Liver (tissue), 9 donors: Measurements from ENCODE around the gene EPS8L1. TPM values are rescaled to one million over a fixed set of nuclear protein-coding genes. Genes with fewer than 3 reads are reported as not detected.

Source experiments
- DNase-seq: peaks from one replicate; pipeline ENCODE4 v3.0.0-alpha.2; 2017; ENCODE audit warnings: low spot score
- H3K27ac ChIP-seq, 2 donors: one replicate each; pipeline ENCODE4 v1.7.0; 2013; ENCODE audit warnings: inconsistent platforms in 2 of 2, low read length in 2 of 2, control low read depth in 1 of 2, low read depth in 1 of 2, mild to moderate bottlenecking in 1 of 2
- H3K27me3 ChIP-seq, 4 donors: one replicate each; pipeline versions ENCODE4 v1.6.1 to v1.7.0; 2013; ENCODE audit warnings: low read length in 3 of 4, inconsistent platforms in 1 of 4, mild to moderate bottlenecking in 1 of 4, moderate library complexity in 1 of 4; ENCODE audit not compliant: control insufficient read depth in 4 of 4, insufficient read depth in 4 of 4
- H3K36me3 ChIP-seq, 4 donors: one replicate each; pipeline versions ENCODE4 v1.6.1 to v1.7.0; 2013; ENCODE audit warnings: low read length in 3 of 4, mild to moderate bottlenecking in 3 of 4, low read depth in 1 of 4, moderate library complexity in 1 of 4; ENCODE audit not compliant: control insufficient read depth in 4 of 4, insufficient read depth in 3 of 4
- H3K4me1 ChIP-seq, 4 donors: one replicate each; pipeline versions ENCODE4 v1.6.1 to v1.7.0; 2013; ENCODE audit warnings: low read length in 3 of 4, mild to moderate bottlenecking in 3 of 4, moderate library complexity in 1 of 4; ENCODE audit not compliant: control insufficient read depth in 4 of 4, insufficient read depth in 4 of 4
- H3K4me3 ChIP-seq, 3 donors: one replicate each; pipeline versions ENCODE4 v1.6.1 to v1.7.0; 2013; ENCODE audit warnings: low read length in 3 of 3, control low read depth in 1 of 3, low read depth in 1 of 3, mild to moderate bottlenecking in 1 of 3
- H3K9ac ChIP-seq, 2 donors: one replicate each; pipeline ENCODE4 v1.7.0; 2013; ENCODE audit warnings: low read length in 2 of 2, mild to moderate bottlenecking in 2 of 2, moderate library complexity in 2 of 2, control low read depth in 1 of 2, low read depth in 1 of 2
- H3K9me3 ChIP-seq, 4 donors: one replicate each; pipeline versions ENCODE4 v1.6.1 to v1.7.0; 2013; ENCODE audit warnings: low read length in 3 of 4; ENCODE audit not compliant: control insufficient read depth in 4 of 4
- EGR1 ChIP-seq, 2 donors: IDR thresholded peaks; 2 replicates each; pipeline ENCODE4 v1.6.1; 2016 to 2018; ENCODE audit warnings: antibody characterized with exemption in 2 of 2, low read depth in 2 of 2
- FOXA1 ChIP-seq: IDR thresholded peaks from 2 replicates; pipeline ENCODE4 v1.6.1; 2016; ENCODE audit warnings: antibody characterized with exemption
- FOXA2 ChIP-seq: IDR thresholded peaks from 2 replicates; pipeline ENCODE4 v1.6.1; 2016; ENCODE audit warnings: antibody characterized with exemption
- GABPA ChIP-seq, 2 donors: IDR thresholded peaks in 1 of 2; conservative IDR thresholded peaks in 1 of 2; 2 replicates each; pipeline ENCODE4 v1.6.1; 2016; ENCODE audit warnings: antibody characterized with exemption in 2 of 2, mild to moderate bottlenecking in 1 of 2, moderate library complexity in 1 of 2
- HNF4A ChIP-seq, 2 donors: conservative IDR thresholded peaks; 2 replicates each; pipeline ENCODE4 v1.6.1; 2016; ENCODE audit warnings: antibody characterized with exemption in 2 of 2, mild to moderate bottlenecking in 2 of 2
- HNF4G ChIP-seq: IDR thresholded peaks from 2 replicates; pipeline ENCODE4 v1.6.1; 2016; ENCODE audit warnings: antibody characterized with exemption
- JUND ChIP-seq, 2 donors: IDR thresholded peaks; 2 replicates each; pipeline ENCODE4 v1.6.1; 2016; ENCODE audit warnings: antibody characterized with exemption in 2 of 2
- NR2F2 ChIP-seq: IDR thresholded peaks from 2 replicates; pipeline ENCODE4 v1.6.1; 2016; ENCODE audit warnings: antibody characterized with exemption
- RAD21 ChIP-seq, 2 donors: IDR thresholded peaks; 2 replicates each; pipeline ENCODE4 v1.6.1; 2016; ENCODE audit warnings: antibody characterized with exemption in 2 of 2, mild to moderate bottlenecking in 2 of 2
- REST ChIP-seq: IDR thresholded peaks from 2 replicates; pipeline ENCODE4 v1.6.1; 2016; ENCODE audit warnings: antibody characterized with exemption, mild to moderate bottlenecking
- RXRA ChIP-seq, 2 donors: IDR thresholded peaks; 2 replicates each; pipeline ENCODE4 v1.6.1; 2017 to 2018; ENCODE audit warnings: antibody characterized with exemption in 2 of 2, mild to moderate bottlenecking in 1 of 2
- SP1 ChIP-seq: IDR thresholded peaks from 2 replicates; pipeline ENCODE4 v1.6.1; 2018; ENCODE audit warnings: antibody characterized with exemption, mild to moderate bottlenecking
- TAF1 ChIP-seq: conservative IDR thresholded peaks from 2 replicates; pipeline ENCODE4 v1.6.1; 2016; ENCODE audit warnings: antibody characterized with exemption, mild to moderate bottlenecking
- YY1 ChIP-seq: IDR thresholded peaks from 2 replicates; pipeline ENCODE4 v1.6.1; 2016; ENCODE audit warnings: antibody characterized with exemption, mild to moderate bottlenecking
- ZBTB33 ChIP-seq: IDR thresholded peaks from 2 replicates; pipeline ENCODE4 v1.6.1; 2016; ENCODE audit warnings: antibody characterized with exemption
- WGBS: extraction: QIAGEN DNeasy Blood & Tissue Kit; methylation state at CpG from one replicate; pipeline ENCODE4 v1.1.7; 2013; 5-methylcytosine and 5-hydroxymethylcytosine counted together
- polyA plus RNA-seq, 2 donors: library from polyadenylated mRNA; stranded (reverse) in 1 of 2; unstranded in 1 of 2; fragments of 200-250 nt in 1 of 2; fragments of >200 nt in 1 of 2; fragmentation: Nextera tagmentation in 1 of 2; extraction: Ambion mirVana in 1 of 2; gene quantifications; one replicate each; pipeline versions ENCODE4 v1.2.1 to v1.2.3, GENCODE V29; 2013 to 2015
- total RNA-seq, 2 donors: library from RNA; depleted of rRNA; stranded (reverse); fragments of >200 nt; gene quantifications; one replicate each; pipeline ENCODE4 v1.2.3, GENCODE V29; 2014
- TF ChIP-seq, protein P1 (sequence below): IDR thresholded peaks from 2 replicates; pipeline ENCODE4 v1.6.1; 2016; ENCODE audit warnings: antibody characterized with exemption
- TF ChIP-seq, protein P2 (sequence below): IDR thresholded peaks from 2 replicates; pipeline ENCODE4 v1.6.1; 2016; ENCODE audit warnings: antibody characterized with exemption
- TF ChIP-seq, protein P3 (sequence below): fragments of 150-350 bp; IDR thresholded peaks from 2 replicates; pipeline ENCODE4 v1.5.1; 2017; ENCODE audit warnings: improper control_type of control experiment, low read depth, low read length; ENCODE audit not compliant: missing input control
- donor health status: healthy.
- donor health status: healthy.
- donor health status: healthy.
- donor health status: healthy.
- donor health status: healthy.

Gene EPS8L1
- total and polyA plus RNA-seq, 4 donors: 0.40 to 1.5 (median 0.87) TPM

GRCh38 chr19:55048446-55048845 lies 27.2 kb upstream of the EPS8L1 start:
- Histone ChIP-seq H3K27ac (no peak overlapping the region), H3K9me3 (no peaks in the 10 kb centered on the region), H3K36me3 (peaks cover 19 to 55% (median 36%) of the 10 kb centered on the region in 4 donors), H3K4me1 (no peaks in the 10 kb centered on the region), H3K9ac (no peak overlapping the region), H3K4me3 (no peak overlapping the region), H3K27me3 (no peaks in the 10 kb centered on the region)
- no peak for TF ChIP-seq RAD21 (IDR thresholded peaks at IDR 0.05)
- TF ChIP-seq, protein P1, sequence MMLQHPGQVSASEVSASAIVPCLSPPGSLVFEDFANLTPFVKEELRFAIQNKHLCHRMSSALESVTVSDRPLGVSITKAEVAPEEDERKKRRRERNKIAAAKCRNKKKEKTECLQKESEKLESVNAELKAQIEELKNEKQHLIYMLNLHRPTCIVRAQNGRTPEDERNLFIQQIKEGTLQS: no peak
- TF ChIP-seq TAF1: no peak
- no peak for TF ChIP-seq HNF4A (conservative IDR thresholded peaks at IDR 0.05)
- TF ChIP-seq FOXA2: no peak
- 97% methylated on average over 15 of the region's 15 CpGs for WGBS
- DNase-seq: no peak

DNA sequence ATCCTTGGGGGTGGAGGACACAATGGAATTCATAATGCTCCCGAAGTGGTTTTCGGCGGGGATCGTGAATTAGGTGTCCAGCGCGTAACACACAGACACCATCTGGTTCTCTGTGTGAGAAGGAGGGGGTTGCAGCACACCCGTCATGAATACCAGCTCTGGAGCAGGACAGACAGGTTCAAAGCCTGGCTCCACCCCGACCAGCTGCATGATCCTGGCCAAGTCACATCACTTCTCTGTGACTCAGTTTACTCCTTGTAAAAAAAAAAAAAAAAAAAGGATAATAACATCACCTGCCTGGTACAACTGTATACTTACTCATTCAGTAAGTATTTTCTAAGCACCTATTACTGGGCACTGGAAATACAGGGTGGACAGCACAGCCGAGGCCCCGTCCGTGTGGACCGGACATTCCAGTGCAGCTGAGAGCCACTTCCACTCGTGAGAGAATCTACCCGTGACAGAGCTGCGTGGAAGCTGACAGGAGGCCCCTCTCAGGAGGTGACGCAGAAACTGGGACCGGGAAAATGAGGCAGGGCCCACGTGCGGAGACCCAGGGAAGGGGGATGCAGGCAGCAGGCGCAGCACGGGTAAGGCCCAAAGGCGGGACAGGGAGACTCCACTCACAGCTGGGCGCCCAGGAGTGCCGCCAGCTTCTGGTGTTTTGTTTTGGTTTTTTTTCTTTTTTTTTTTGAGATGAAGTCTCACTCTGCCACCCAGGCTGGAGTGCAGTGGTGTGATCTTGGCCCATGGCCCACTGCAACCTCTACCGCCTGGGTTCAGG lies 24.7 kb upstream of the EPS8L1 start:
- no peaks in the 10 kb centered on the region for H3K4me1 ChIP-seq
- peaks cover 21 to 55% (median 39%) of the 10 kb centered on the region in 4 donors for H3K36me3 ChIP-seq
- no peak overlapping the region for H3K9ac ChIP-seq
- no peaks in the 10 kb centered on the region for H3K27me3 ChIP-seq
- DNase-seq: no peak
- 97% methylated on average over 25 of the region's 25 CpGs for WGBS
- H3K9me3 ChIP-seq: no peaks in the 10 kb centered on the region
- H3K4me3 ChIP-seq: no peak overlapping the region
- no peak overlapping the region for H3K27ac ChIP-seq
- TF ChIP-seq HNF4G (no peak), EGR1 (IDR thresholded peaks at IDR 0.05; ENCODE audit: low read depth in 2 of 2) (no peak), JUND (IDR thresholded peaks at IDR 0.05) (no peak), RAD21 (IDR thresholded peaks at IDR 0.05) (no peak), RXRA (IDR thresholded peaks at IDR 0.05) (no peak), HNF4A (conservative IDR thresholded peaks at IDR 0.05) (no peak), REST (no peak), NR2F2 (no peak), ZBTB33 (no peak), TAF1 (no peak), YY1 (no peak), FOXA1 (no peak), GABPA (IDR thresholded peaks at IDR 0.05 in 1 of 2, conservative IDR thresholded peaks at IDR 0.05 in 1 of 2) (no peak), FOXA2 (no peak), SP1 (no peak)
- TF ChIP-seq, protein P2, sequence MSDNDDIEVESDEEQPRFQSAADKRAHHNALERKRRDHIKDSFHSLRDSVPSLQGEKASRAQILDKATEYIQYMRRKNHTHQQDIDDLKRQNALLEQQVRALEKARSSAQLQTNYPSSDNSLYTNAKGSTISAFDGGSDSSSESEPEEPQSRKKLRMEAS: no peak
- TF ChIP-seq, protein P1: no peak
- TF ChIP-seq, protein P3, sequence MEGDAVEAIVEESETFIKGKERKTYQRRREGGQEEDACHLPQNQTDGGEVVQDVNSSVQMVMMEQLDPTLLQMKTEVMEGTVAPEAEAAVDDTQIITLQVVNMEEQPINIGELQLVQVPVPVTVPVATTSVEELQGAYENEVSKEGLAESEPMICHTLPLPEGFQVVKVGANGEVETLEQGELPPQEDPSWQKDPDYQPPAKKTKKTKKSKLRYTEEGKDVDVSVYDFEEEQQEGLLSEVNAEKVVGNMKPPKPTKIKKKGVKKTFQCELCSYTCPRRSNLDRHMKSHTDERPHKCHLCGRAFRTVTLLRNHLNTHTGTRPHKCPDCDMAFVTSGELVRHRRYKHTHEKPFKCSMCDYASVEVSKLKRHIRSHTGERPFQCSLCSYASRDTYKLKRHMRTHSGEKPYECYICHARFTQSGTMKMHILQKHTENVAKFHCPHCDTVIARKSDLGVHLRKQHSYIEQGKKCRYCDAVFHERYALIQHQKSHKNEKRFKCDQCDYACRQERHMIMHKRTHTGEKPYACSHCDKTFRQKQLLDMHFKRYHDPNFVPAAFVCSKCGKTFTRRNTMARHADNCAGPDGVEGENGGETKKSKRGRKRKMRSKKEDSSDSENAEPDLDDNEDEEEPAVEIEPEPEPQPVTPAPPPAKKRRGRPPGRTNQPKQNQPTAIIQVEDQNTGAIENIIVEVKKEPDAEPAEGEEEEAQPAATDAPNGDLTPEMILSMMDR: no peak
